ENCODE measurements around the gene NIPA2.

DNA sequence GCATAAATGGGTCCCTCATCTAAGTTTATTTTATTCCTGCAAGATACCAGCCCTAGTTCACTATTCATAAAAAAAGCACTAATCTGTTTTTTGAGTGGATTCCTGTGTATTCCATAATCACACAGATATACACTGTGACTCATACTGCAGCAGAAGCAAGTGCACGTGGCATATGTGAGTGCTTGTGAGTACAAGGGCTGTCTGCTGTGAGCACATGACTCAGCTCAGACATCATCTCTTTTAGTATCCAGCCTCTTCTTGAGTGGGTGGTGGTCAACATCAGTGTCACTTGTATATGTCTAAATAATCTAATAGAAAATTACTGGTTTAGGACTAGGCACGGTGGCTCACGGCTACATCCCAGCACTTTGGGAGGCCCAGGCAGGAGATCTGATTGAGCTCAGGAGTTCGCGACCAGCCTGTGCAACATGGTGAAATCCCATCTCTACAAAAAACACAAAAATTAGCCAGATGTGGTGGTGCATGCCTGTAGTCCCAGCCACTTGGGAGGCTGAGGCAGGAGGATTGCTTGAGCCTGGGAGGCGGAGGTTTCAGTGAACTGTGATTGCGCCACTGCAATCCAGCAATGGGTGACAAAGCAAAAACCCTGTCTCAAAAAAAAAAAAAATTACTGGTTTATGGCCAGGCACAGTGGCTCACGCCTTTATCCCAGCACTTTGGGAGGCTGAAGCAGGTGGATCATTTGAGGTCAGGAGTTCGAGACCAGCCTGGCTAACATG is 49.8 kb downstream of the NIPA2 start:
- TF ChIP-seq, protein P1, sequence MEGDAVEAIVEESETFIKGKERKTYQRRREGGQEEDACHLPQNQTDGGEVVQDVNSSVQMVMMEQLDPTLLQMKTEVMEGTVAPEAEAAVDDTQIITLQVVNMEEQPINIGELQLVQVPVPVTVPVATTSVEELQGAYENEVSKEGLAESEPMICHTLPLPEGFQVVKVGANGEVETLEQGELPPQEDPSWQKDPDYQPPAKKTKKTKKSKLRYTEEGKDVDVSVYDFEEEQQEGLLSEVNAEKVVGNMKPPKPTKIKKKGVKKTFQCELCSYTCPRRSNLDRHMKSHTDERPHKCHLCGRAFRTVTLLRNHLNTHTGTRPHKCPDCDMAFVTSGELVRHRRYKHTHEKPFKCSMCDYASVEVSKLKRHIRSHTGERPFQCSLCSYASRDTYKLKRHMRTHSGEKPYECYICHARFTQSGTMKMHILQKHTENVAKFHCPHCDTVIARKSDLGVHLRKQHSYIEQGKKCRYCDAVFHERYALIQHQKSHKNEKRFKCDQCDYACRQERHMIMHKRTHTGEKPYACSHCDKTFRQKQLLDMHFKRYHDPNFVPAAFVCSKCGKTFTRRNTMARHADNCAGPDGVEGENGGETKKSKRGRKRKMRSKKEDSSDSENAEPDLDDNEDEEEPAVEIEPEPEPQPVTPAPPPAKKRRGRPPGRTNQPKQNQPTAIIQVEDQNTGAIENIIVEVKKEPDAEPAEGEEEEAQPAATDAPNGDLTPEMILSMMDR (tag by site-specific recombination; IDR thresholded peaks at IDR 0.05) = no peak
- TF ChIP-seq, protein P2, sequence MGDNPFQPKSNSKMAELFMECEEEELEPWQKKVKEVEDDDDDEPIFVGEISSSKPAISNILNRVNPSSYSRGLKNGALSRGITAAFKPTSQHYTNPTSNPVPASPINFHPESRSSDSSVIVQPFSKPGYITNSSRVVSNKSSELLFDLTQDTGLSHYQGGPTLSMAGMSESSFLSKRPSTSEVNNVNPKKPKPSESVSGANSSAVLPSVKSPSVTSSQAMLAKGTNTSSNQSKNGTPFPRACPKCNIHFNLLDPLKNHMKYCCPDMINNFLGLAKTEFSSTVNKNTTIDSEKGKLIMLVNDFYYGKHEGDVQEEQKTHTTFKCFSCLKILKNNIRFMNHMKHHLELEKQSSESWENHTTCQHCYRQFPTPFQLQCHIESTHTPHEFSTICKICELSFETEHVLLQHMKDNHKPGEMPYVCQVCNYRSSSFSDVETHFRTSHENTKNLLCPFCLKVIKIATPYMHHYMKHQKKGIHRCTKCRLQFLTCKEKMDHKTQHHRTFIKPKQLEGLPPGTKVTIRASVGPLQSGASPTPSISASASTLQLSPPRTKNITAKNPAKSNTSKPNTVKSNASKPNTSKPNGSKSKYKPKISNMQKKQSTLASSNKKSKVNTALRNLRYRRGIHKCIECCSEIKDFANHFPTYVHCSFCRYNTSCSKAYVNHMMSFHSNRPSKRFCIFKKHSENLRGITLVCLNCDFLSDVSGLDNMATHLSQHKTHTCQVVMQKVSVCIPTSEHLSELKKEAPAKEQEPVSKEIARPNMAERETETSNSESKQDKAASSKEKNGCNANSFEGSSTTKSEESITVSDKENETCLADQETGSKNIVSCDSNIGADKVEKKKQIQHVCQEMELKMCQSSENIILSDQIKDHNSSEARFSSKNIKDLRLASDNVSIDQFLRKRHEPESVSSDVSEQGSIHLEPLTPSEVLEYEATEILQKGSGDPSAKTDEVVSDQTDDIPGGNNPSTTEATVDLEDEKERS (tag by site-specific recombination; IDR thresholded peaks at IDR 0.05) = no peak
- TF ChIP-seq TRIM28 (IDR thresholded peaks at IDR 0.05; ENCODE audit: borderline replicate concordance, low read length) (no peak), ZNF311 (tag by site-specific recombination; IDR thresholded peaks at IDR 0.05; ENCODE audit: borderline replicate concordance) (no peak), ZNF488 (tag by site-specific recombination; IDR thresholded peaks at IDR 0.05) (no peak), ZNF530 (tag by site-specific recombination; IDR thresholded peaks at IDR 0.05; ENCODE audit: low read depth) (no peak), ZNF423 (tag by site-specific recombination; IDR thresholded peaks at IDR 0.05) (no peak), ZNF221 (tag by site-specific recombination; IDR thresholded peaks at IDR 0.05; ENCODE audit: borderline replicate concordance) (no peak), ZBTB44 (tag by site-specific recombination; IDR thresholded peaks at IDR 0.05) (no peak), ZFP3 (tag by site-specific recombination; IDR thresholded peaks at IDR 0.05; ENCODE audit: low read depth) (no peak)
- TF ChIP-seq, protein P3, sequence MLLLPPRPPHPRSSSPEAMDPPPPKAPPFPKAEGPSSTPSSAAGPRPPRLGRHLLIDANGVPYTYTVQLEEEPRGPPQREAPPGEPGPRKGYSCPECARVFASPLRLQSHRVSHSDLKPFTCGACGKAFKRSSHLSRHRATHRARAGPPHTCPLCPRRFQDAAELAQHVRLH (tag by site-specific recombination; IDR thresholded peaks at IDR 0.05) = no peak
- TF ChIP-seq, protein P4, sequence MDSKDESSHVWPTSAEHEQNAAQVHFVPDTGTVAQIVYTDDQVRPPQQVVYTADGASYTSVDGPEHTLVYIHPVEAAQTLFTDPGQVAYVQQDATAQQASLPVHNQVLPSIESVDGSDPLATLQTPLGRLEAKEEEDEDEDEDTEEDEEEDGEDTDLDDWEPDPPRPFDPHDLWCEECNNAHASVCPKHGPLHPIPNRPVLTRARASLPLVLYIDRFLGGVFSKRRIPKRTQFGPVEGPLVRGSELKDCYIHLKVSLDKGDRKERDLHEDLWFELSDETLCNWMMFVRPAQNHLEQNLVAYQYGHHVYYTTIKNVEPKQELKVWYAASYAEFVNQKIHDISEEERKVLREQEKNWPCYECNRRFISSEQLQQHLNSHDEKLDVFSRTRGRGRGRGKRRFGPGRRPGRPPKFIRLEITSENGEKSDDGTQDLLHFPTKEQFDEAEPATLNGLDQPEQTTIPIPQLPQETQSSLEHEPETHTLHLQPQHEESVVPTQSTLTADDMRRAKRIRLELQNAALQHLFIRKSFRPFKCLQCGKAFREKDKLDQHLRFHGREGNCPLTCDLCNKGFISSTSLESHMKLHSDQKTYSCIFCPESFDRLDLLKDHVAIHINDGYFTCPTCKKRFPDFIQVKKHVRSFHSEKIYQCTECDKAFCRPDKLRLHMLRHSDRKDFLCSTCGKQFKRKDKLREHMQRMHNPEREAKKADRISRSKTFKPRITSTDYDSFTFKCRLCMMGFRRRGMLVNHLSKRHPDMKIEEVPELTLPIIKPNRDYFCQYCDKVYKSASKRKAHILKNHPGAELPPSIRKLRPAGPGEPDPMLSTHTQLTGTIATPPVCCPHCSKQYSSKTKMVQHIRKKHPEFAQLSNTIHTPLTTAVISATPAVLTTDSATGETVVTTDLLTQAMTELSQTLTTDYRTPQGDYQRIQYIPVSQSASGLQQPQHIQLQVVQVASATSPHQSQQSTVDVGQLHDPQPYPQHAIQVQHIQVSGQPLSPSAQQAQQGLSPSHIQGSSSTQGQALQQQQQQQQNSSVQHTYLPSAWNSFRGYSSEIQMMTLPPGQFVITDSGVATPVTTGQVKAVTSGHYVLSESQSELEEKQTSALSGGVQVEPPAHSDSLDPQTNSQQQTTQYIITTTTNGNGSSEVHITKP (tag by site-specific recombination; IDR thresholded peaks at IDR 0.05) = no peak
